Esophagus (tissue), 2 donors: ENCODE measurements around the gene FMNL2. TPM values are rescaled to one million over a fixed set of nuclear protein-coding genes. Genes with fewer than 3 reads are reported as not detected.

Source experiments
- H3K27ac ChIP-seq, 2 donors: one replicate each; pipeline ENCODE4 v1.5.1; 2013; ENCODE audit warnings: low read depth in 2 of 2, mild to moderate bottlenecking in 2 of 2, inconsistent platforms in 1 of 2, low read length in 1 of 2, moderate library complexity in 1 of 2
- H3K27me3 ChIP-seq, 2 donors: one replicate each; pipeline ENCODE4 v1.6.1; 2013; ENCODE audit warnings: low read length in 2 of 2, control low read depth in 1 of 2, mild to moderate bottlenecking in 1 of 2; ENCODE audit not compliant: insufficient read depth in 2 of 2, control insufficient read depth in 1 of 2
- H3K36me3 ChIP-seq, 2 donors: one replicate each; pipeline ENCODE4 v1.6.1; 2013; ENCODE audit warnings: low read length in 1 of 2; ENCODE audit not compliant: control insufficient read depth in 2 of 2, insufficient read depth in 2 of 2
- H3K4me1 ChIP-seq, 2 donors: one replicate each; pipeline ENCODE4 v1.6.1; 2013; ENCODE audit warnings: low read length in 1 of 2; ENCODE audit not compliant: control insufficient read depth in 2 of 2, insufficient read depth in 2 of 2
- H3K4me3 ChIP-seq, 2 donors: one replicate each; pipeline ENCODE4 v1.5.1; 2013; ENCODE audit warnings: low read length in 2 of 2, mild to moderate bottlenecking in 2 of 2, low read depth in 1 of 2, moderate library complexity in 1 of 2
- H3K9me3 ChIP-seq, 2 donors: one replicate each; pipeline ENCODE4 v1.6.1; 2013; ENCODE audit warnings: mild to moderate bottlenecking in 2 of 2, low read depth in 1 of 2, low read length in 1 of 2, moderate library complexity in 1 of 2; ENCODE audit not compliant: control insufficient read depth in 2 of 2, insufficient read depth in 1 of 2
- WGBS, 2 donors: extraction: QIAGEN DNeasy Blood & Tissue Kit; methylation state at CpG; one replicate each; pipeline ENCODE4 v1.1.7; 2013; 5-methylcytosine and 5-hydroxymethylcytosine counted together
- polyA plus RNA-seq, 2 donors: library from polyadenylated mRNA; stranded (reverse); fragments of 200-250 nt; gene quantifications; one replicate each; pipeline ENCODE4 v1.2.3, GENCODE V29; 2013
- donor health status: healthy with polysubstance abuse.
- donor health status: Bipolar disorder and iron deficiency.

FMNL2 gene
- polyA plus RNA-seq, 2 donors = 4.2 to 5.3 TPM

DNA sequence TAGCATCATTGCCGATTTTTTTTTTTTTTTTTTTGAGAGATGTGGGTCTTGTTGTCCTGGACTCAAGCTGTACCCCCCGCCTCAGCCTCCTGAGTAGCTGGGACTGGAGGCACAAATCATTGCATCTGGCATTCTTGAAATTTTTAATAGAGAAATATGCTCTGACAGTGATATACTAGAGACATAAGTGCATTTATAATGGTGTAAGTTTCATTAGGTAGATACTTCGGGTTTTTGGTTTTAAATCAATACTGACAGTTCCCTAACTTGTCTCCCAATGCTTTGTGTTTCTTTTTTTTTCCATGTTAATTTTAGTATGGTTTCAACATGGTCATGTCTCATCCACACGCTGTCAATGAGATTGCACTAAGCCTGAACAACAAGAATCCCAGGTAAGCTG lies 243.6 kb downstream of the FMNL2 start:
- Histone ChIP-seq H3K36me3 (no peaks in the 10 kb centered on the region), H3K9me3 (no peaks in the 10 kb centered on the region), H3K4me3 (no peak overlapping the region), H3K4me1 (no peaks in the 10 kb centered on the region), H3K27ac (no peak overlapping the region), H3K27me3 (peaks cover 0 to 5% of the 10 kb centered on the region in 2 donors)
- 79 to 87% methylated on average over 4 of the region's 4 CpGs for WGBS, 2 donors

DNA sequence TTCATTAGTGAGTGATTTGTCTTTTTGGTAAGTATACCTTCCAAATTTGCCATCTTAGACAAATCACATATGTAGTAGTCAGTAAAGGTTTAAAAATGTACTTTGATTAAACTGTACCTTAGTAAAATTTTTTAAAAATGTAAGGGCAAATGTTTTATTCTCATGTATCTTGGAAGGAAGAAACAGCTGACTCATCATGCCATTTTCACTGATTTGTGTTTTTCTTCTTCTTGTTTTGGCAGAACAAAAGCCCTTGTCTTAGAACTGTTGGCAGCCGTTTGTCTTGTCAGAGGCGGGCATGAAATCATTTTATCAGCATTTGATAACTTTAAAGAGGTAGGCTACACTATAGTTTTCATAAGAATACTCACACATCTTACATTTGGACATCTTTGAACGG lies 245.7 kb downstream of the FMNL2 start:
- no peaks in the 10 kb centered on the region for H3K4me1 ChIP-seq
- no peaks in the 10 kb centered on the region for H3K9me3 ChIP-seq
- H3K4me3 ChIP-seq = no peak overlapping the region
- H3K36me3 ChIP-seq = no peaks in the 10 kb centered on the region
- H3K27ac ChIP-seq = no peak overlapping the region
- 40 to 59% methylated on average over 3 of the region's 3 CpGs for WGBS, 2 donors
- H3K27me3 ChIP-seq = peaks cover 0 to 5% of the 10 kb centered on the region in 2 donors

DNA sequence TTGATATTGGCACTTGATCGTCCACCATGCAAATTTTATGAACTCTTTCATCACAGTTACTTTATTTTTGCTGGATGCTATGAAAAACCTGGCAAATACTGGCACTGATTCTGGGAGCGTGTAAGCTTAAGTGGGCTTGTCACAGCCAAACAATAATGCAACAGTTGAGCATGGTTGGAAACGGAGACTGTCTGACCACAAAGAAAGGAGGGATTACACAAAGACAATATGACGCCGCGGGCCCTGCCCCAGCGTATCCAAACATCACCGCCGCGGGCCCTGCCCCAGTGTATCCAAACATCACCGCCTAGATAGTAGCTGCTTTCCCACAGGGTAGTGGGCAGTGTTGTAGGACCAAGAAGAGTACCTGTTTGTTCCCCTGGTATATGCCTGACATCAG lies 246.4 kb downstream of the FMNL2 start:
- WGBS, 2 donors = 53 to 67% methylated on average over 11 of the region's 11 CpGs
- H3K27ac ChIP-seq = no peak overlapping the region
- H3K27me3 ChIP-seq = peaks cover 0 to 5% of the 10 kb centered on the region in 2 donors
- H3K9me3 ChIP-seq = no peaks in the 10 kb centered on the region
- no peaks in the 10 kb centered on the region for H3K4me1 ChIP-seq
- no peak overlapping the region for H3K4me3 ChIP-seq
- no peaks in the 10 kb centered on the region for H3K36me3 ChIP-seq

DNA sequence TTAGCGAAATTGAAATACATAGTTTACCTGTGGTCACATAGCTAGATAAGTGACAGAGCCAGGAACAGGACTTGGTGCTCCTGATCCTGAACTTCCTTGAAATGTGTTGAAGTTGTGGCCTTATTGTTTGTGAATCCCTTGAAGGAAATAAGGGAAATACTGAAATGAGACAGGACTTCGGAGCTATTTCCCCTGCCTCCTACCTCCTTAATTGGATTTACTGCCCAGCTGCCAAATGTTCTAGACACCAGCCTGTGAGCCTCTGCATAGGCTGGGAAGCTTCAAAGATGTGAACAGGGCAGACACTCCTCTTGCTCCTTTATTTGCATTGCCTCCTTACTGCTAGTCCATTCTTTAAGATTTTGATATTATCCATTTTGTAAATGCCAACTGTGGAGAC lies 247.1 kb downstream of the FMNL2 start:
- no peaks in the 10 kb centered on the region for H3K36me3 ChIP-seq
- WGBS, 2 donors = 78 to 83% methylated on average over 2 of the region's 2 CpGs

GRCh38 chr2:152583512-152584229 lies 248.7 kb downstream of the FMNL2 start:
- WGBS, 2 donors = 86 to 89% methylated on average over 6 of the region's 6 CpGs
- Histone ChIP-seq H3K9me3 (no peaks in the 10 kb centered on the region), H3K4me3 (no peak overlapping the region), H3K36me3 (no peaks in the 10 kb centered on the region), H3K27me3 (peaks cover 0 to 4% of the 10 kb centered on the region in 2 donors), H3K27ac (no peak overlapping the region), H3K4me1 (no peaks in the 10 kb centered on the region)

More for the DNA sequence above, 247.1 kb downstream of the FMNL2 start:
- Histone ChIP-seq H3K4me3 (no peak overlapping the region), H3K9me3 (no peaks in the 10 kb centered on the region), H3K4me1 (no peaks in the 10 kb centered on the region), H3K27ac (no peak overlapping the region), H3K27me3 (peaks cover 0 to 5% of the 10 kb centered on the region in 2 donors)

GRCh38 chr2:152584301-152584700 lies 249.3 kb downstream of the FMNL2 start:
- Histone ChIP-seq H3K36me3 (no peaks in the 10 kb centered on the region), H3K4me1 (no peaks in the 10 kb centered on the region), H3K4me3 (no peak overlapping the region), H3K27ac (no peak overlapping the region), H3K9me3 (no peaks in the 10 kb centered on the region), H3K27me3 (no peaks in the 10 kb centered on the region)
- 60 to 72% methylated on average over 3 of the region's 3 CpGs for WGBS, 2 donors

DNA sequence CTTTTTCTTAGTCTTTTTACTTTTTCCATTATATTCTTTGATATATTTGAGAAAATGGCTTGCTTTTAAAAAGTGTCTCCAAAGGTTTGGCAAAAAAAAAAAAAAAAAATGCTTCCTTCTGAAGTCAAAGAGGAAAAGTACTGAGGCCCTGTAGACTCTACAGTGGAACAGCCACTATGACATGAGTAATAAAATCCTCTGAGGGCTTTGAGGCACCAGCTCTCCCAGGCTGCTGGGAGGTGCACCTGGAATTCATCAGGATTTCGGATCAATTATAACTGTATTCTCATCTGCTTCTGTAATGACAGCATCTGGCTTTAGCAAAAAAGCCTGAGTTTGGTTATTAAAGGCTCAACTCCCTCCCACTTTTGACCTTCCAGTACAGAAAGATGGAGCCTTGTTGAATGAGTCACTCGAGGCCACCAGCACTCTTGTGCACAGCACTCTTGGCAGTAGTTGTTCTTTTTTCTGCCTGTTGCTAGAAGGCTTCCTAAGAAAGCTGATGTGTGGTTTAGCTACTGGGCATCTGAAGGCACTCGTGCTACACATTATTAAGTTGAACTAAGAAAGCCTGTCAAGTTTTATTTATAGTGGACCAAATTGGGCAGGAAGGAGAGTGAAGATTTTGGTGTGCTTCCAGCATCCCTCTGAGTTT lies 251.0 kb downstream of the FMNL2 start:
- no peaks in the 10 kb centered on the region for H3K27me3 ChIP-seq
- no peak overlapping the region for H3K4me3 ChIP-seq
- H3K4me1 ChIP-seq = no peaks in the 10 kb centered on the region
- no peaks in the 10 kb centered on the region for H3K9me3 ChIP-seq
- 43 to 52% methylated on average over 3 of the region's 3 CpGs for WGBS, 2 donors
- H3K36me3 ChIP-seq = no peaks in the 10 kb centered on the region
- H3K27ac ChIP-seq = no peak overlapping the region

DNA sequence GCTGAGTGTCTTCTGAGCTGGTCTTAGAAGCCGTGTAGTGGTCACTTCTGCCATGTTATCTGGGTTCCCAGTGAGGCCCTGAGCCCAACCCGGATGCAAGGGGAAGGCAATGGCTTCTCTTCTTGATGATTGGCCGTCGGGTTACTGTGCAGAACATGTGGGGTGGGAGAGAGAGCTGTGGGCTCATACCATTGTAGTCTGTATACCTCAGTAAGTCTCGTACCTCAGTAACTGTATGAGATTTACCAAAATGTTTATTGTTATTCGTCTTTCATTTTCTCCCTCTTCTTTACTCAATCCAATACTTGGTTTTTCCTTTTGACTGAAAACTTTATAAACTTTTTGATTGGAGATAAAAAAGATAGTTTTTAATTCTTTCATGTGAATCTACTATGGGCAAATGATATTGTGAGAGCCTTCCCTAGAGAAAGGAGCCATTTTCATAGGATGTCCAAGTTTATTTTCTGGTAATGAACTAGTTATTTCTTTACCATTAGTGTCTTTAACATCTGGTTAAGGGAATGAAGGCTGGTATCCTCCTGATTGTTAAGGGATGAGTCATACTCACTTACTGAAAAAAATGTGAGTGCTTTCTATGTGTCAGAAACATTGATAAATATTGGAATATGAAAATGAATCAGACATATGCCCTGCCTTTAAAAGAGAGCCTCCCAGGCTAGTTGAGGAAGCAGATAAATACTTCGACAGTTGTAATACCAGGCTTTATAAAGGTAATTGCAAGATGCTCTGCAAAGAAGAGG lies 252.4 kb downstream of the FMNL2 start:
- Histone ChIP-seq H3K4me3 (no peak overlapping the region), H3K4me1 (no peaks in the 10 kb centered on the region), H3K27ac (no peak overlapping the region), H3K9me3 (no peaks in the 10 kb centered on the region), H3K36me3 (no peaks in the 10 kb centered on the region), H3K27me3 (no peaks in the 10 kb centered on the region)
- WGBS, 2 donors = 79 to 88% methylated on average over 7 of the region's 7 CpGs

GRCh38 chr2:152588998-152589397 lies 254.0 kb downstream of the FMNL2 start:
- H3K4me1 ChIP-seq = no peaks in the 10 kb centered on the region
- no peak overlapping the region for H3K4me3 ChIP-seq

More at GRCh38 chr2:152588998-152589397, 254.0 kb downstream of the FMNL2 start:
- Histone ChIP-seq H3K27me3 (no peaks in the 10 kb centered on the region), H3K27ac (no peak overlapping the region), H3K9me3 (no peaks in the 10 kb centered on the region), H3K36me3 (no peaks in the 10 kb centered on the region)
- WGBS, 2 donors = 88 to 91% methylated on average over 6 of the region's 6 CpGs
